ENCODE data around the gene GALE. TPM values are rescaled to one million over a fixed set of nuclear protein-coding genes. Genes with fewer than 3 reads are reported as not detected.

Gene GALE
- total and polyA plus RNA-seq, 2 donors from 2014 or later = 68.1 to 73.7 TPM

DNA sequence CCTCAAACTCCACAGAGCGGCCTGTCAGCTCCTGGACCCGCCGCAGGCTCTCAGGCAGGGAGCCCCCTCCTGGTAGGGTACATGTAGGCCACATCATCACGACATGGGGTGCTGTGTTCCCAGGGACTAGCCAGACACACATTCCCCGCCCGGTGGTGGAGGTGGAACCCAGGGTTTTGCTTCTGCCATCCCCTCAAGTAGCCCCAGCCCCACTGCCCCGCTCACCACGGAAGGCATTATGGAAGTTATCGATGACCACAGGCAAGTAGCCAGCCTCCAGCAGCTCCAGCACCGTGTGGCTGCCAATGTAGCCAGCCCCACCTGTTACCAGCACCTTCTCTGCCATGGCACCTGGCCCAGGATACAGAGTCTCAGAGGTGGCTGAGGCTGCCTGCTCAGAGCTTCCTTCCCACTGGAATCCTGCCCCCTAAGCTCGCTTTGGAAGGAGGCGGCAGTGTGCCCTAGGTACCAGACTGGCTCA, 1.9 kb downstream of the GALE start:
- H3K9ac ChIP-seq (ENCODE audit: low read length in 3 of 3) = peak overlapping the region in 1 of 3 donors; percentile 38
- no peak for FAIRE-seq
- no peaks in the 10 kb centered on the region for H3K27me3 ChIP-seq (ENCODE audit: control insufficient read depth, insufficient read depth, low read length)
- TF ChIP-seq, protein P1, sequence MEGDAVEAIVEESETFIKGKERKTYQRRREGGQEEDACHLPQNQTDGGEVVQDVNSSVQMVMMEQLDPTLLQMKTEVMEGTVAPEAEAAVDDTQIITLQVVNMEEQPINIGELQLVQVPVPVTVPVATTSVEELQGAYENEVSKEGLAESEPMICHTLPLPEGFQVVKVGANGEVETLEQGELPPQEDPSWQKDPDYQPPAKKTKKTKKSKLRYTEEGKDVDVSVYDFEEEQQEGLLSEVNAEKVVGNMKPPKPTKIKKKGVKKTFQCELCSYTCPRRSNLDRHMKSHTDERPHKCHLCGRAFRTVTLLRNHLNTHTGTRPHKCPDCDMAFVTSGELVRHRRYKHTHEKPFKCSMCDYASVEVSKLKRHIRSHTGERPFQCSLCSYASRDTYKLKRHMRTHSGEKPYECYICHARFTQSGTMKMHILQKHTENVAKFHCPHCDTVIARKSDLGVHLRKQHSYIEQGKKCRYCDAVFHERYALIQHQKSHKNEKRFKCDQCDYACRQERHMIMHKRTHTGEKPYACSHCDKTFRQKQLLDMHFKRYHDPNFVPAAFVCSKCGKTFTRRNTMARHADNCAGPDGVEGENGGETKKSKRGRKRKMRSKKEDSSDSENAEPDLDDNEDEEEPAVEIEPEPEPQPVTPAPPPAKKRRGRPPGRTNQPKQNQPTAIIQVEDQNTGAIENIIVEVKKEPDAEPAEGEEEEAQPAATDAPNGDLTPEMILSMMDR (IDR thresholded peaks at IDR 0.05; ENCODE audit: borderline replicate concordance, extremely low read depth, insufficient read depth) = no peak
- intact Hi-C loops (cut with DNase I) = no loop called here
- peak in 2 of 5 donors; percentile 57 to 76 for DNase-seq
- H3K27ac ChIP-seq (ENCODE audit: low read depth in 2 of 2, low read length in 2 of 2) = peak overlapping the region; percentile 95 to 96
- H3K4me3 ChIP-seq (ENCODE audit: low read length in 3 of 3) = peak overlapping the region in 2 of 3 donors; percentile 76 to 87
- peaks cover 0 to 27% (median 14%) of the 10 kb centered on the region in 3 donors for H3K4me1 ChIP-seq (ENCODE audit: control insufficient read depth in 2 of 3, insufficient read depth in 2 of 3, low read depth in 1 of 3, low read length in 3 of 3)
- no peaks in the 10 kb centered on the region for H3K9me3 ChIP-seq (ENCODE audit: control insufficient read depth in 2 of 3, insufficient read depth in 1 of 3, low read length in 3 of 3)
- peaks cover 0 to 14% (median 3%) of the 10 kb centered on the region in 3 donors for H3K36me3 ChIP-seq (ENCODE audit: control insufficient read depth in 2 of 3, insufficient read depth in 3 of 3, low read length in 3 of 3)

GRCh38 chr1:23797478-23798448, 2.8 kb downstream of the GALE start:
- TF ChIP-seq, protein P1 (IDR thresholded peaks at IDR 0.05; ENCODE audit: borderline replicate concordance, extremely low read depth, insufficient read depth) = no peak
- no peak for FAIRE-seq
- intact Hi-C loops (cut with DNase I) = no loop called here
- Histone ChIP-seq H3K4me1 (ENCODE audit: control insufficient read depth in 2 of 3, insufficient read depth in 2 of 3, low read depth in 1 of 3, low read length in 3 of 3) (peaks cover 0 to 33% (median 14%) of the 10 kb centered on the region in 3 donors), H3K27ac (ENCODE audit: low read depth in 2 of 2, low read length in 2 of 2) (peak overlapping the region in 1 of 2 donors; percentile 45), H3K9ac (ENCODE audit: low read length in 3 of 3) (peak overlapping the region in 1 of 3 donors; percentile 56), H3K36me3 (ENCODE audit: control insufficient read depth in 2 of 3, insufficient read depth in 3 of 3, low read length in 3 of 3) (peaks cover 0 to 14% (median 3%) of the 10 kb centered on the region in 3 donors), H3K27me3 (ENCODE audit: control insufficient read depth, insufficient read depth, low read length) (no peaks in the 10 kb centered on the region), H3K9me3 (ENCODE audit: control insufficient read depth in 2 of 3, insufficient read depth in 1 of 3, low read length in 3 of 3) (no peaks in the 10 kb centered on the region), H3K4me3 (ENCODE audit: low read length in 3 of 3) (no peak overlapping the region)
- peak in 1 of 5 donors; percentile 57 for DNase-seq

GRCh38 chr1:23796466-23797271, 3.9 kb downstream of the GALE start:
- FAIRE-seq = no peak
- no peak overlapping the region for H3K4me3 ChIP-seq (ENCODE audit: low read length in 3 of 3)
- no peak for DNase-seq
- peak overlapping the region in 1 of 3 donors; percentile 7 for H3K9ac ChIP-seq (ENCODE audit: low read length in 3 of 3)
- H3K27me3 ChIP-seq (ENCODE audit: control insufficient read depth, insufficient read depth, low read length) = no peaks in the 10 kb centered on the region
- H3K4me1 ChIP-seq (ENCODE audit: control insufficient read depth in 2 of 3, insufficient read depth in 2 of 3, low read depth in 1 of 3, low read length in 3 of 3) = peaks cover 0 to 43% (median 10%) of the 10 kb centered on the region in 3 donors
- H3K27ac ChIP-seq (ENCODE audit: low read depth in 2 of 2, low read length in 2 of 2) = peak overlapping the region in 1 of 2 donors; percentile 47
- intact Hi-C loops (cut with DNase I) = no loop called here
- peaks cover 0 to 9% (median 2%) of the 10 kb centered on the region in 3 donors for H3K36me3 ChIP-seq (ENCODE audit: control insufficient read depth in 2 of 3, insufficient read depth in 3 of 3, low read length in 3 of 3)
- H3K9me3 ChIP-seq (ENCODE audit: control insufficient read depth in 2 of 3, insufficient read depth in 1 of 3, low read length in 3 of 3) = no peaks in the 10 kb centered on the region
- TF ChIP-seq, protein P1 (IDR thresholded peaks at IDR 0.05; ENCODE audit: borderline replicate concordance, extremely low read depth, insufficient read depth) = no peak

All from kidney (tissue), 14 donors.